GM21381 (cell line): ENCODE results near the gene C5orf34.
"Not testable (repeated sequence)": the region's sequence is repeated elsewhere in the genome, so short reads cannot be mapped to it uniquely, and the experiment has no call there.

Experiments used
- ATAC-seq: cut with Tn5 transposase; IDR thresholded peaks from one replicate; pipeline ENCODE4 v1.9.1; 2021; ENCODE audit warnings: mild to moderate bottlenecking, moderate library complexity; ENCODE audit not compliant: unreplicated experiment

C5orf34 gene

DNA sequence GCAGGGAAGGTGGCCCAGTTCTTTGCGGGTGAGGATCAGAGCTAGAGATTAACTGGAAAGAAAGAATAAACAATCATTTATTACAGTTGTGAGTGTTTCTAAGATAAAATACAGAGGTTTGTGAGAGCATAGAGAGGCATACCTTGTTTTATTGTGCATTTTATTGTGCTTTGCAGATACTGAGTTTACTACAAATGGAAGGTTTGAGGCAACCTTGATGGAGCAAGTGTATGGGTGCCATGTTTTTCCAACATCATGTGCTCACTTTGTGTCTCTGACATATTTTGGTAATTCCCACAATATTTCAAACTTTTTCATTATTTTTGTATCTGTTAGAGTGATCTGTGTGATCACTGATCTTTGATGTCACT, 715 bp upstream of the C5orf34 start:
- no peak for ATAC-seq

DNA sequence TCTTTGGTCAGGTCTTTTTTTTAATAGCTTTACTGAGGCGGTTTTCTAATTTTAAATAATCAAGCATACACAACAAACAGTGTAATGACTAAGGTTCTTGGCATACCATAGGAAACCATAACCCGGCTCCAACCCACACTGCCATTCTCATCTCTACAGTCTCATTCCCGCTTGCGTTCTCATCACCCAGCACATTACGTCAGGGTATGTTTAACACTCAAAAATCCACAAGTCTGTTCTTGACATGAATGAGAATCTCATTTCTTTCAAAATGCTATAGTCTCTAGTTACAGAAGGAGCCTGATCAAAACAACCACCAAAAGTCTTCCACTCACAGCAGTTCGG, 505 bp downstream of the C5orf34 start:
- ATAC-seq, result peak; percentile 20

DNA sequence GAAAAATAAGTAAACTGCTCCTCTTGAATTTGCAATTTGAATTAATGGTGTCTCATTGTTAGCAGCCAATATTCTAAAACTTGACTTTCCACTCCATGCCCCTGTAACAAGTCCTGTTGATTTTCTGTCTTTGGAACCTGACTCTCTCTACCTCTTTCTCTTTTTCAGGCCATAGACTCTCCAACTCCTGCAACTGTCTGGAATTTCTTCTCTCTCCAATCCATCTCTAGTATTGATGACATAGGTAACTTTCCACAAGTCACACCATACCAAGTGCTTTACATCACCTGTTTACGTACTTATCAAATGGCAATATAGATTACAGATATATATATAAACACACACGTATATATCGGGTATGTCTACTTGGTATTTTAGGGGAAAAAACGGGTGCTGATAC, 923 bp downstream of the C5orf34 start:
- ATAC-seq, result no peak

DNA sequence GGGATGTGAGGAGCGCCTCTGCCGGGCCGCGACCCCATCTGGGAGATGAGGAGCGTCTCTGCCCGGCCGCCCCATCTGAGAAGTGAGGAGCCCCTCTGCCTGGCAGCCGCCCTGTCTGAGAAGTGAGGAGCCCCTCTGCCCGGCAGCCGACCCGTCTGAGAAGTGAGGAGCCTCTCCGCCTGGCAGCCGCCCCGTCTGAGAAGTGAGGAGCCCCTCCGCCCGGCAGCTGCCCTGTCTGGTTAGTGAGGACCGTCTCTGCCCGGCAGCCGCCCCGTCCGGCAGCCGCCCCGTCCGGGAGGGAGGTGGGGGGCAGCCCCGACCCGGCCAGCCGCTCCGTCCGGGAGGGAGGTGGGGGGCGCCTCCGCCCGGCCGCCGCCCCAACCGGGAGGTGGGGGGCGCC, 3.9 kb downstream of the C5orf34 start:
- ATAC-seq, result not testable (repeated sequence)

DNA sequence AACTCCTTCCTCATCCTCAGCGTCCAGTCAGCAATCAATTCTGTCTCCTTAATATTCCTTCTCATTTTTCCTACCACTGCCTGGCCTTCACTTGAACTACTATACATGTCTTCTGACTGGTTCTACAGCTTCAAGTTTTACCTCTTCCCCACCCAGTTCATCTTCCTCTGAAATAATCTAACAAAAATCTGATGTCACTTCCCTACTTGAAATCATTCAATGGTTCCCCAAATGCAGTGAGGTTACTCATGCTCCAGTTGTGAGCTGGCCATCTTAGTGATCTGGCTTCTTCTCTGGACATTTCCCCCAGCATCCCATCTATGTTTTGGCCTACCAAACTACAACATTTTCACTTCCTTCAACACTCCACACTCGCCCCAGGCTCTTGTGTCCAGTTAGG, 16.4 kb downstream of the C5orf34 start:
- no peak for ATAC-seq

DNA sequence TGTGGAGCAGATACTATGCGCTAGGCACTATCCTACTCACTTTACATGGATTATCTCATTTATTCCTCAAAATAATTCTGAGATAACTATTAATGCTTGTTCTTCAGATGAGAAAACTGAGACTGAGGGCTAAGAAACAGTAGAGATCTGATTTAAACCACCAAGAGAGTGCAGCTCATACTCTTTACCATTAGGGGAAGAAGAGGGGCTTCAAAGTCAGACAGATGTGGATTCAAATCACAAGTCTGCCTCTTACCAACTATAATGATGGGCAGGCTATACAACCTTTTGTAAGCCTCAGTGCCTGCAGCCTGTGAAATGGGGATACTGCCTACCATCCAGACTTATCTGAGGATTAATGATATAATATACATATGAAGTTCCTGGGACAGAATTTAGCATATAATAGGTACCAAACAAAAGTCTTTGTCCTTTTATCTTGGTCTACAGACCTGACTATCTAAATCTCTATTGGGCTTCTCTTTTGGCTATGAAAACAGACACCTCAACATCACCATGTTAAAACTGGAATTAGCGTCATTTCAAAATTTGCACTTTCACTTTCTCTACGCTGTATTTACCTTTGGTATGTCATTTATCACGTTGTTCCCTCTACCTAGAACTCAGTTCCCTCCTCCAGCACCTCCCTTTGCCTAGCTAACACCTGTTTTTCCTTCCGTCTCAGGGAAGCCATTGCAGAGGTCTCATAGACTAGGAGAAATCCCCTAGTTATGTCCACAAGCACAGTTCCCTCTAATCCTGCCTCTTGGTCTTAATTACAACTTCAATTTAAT, 17.4 kb downstream of the C5orf34 start:
- ATAC-seq, result no peak

DNA sequence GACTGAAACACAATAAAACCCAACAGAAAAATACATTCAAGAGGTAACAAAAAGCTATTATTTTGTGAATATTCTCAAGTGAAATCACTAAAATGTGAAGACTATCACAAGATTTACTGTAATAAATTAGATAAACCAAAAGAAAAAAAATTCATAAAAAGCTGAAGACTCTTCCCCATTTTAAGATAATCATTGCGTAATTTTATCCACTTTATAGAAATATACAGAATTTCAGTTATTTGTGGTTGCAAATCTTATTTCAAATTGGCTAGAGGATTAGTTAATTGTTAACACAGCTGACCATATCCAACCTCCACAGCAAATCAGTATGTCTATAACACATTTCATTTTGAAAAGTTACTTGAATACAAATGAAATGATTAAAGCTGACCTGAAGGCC, 23.6 kb downstream of the C5orf34 start:
- no peak for ATAC-seq

DNA sequence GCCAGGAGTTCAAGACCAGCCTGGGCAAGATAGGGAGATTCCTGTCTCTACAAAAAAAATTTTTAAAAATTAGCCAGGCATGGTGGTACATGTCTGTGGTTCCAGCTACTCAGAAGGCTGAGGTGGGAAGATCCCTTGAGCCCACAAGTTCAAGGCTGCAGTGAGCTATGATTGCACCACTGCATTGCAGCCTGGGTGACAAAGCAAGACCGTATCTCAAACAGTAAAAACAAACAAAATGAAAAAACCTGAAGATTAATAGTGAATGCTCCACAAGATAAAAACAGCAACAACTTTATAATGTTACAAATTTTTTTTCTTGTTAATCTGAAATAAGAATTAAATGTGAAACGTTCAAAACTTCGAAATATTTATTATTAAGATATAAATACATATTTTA, 28.6 kb downstream of the C5orf34 start:
- no peak for ATAC-seq

DNA sequence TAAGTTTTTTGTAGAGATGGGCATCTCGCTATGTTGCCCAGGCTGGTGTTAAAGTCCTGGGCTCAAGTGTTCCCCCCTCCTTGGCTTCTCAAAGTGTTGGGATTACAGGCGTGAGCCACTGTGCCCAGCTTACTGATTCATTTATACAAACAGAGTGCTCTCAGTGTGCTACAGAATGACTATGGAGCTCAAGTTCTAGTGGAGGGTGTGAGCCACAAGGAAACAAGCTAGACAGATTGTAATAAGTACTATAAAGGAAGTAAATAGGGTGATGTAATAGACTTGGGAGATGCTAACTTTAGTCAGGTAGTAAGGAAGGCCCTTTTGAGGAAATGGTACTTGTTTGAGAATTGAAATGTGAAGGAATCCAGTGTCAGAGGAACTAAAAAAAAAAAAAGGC, 29.5 kb downstream of the C5orf34 start:
- no peak for ATAC-seq

DNA sequence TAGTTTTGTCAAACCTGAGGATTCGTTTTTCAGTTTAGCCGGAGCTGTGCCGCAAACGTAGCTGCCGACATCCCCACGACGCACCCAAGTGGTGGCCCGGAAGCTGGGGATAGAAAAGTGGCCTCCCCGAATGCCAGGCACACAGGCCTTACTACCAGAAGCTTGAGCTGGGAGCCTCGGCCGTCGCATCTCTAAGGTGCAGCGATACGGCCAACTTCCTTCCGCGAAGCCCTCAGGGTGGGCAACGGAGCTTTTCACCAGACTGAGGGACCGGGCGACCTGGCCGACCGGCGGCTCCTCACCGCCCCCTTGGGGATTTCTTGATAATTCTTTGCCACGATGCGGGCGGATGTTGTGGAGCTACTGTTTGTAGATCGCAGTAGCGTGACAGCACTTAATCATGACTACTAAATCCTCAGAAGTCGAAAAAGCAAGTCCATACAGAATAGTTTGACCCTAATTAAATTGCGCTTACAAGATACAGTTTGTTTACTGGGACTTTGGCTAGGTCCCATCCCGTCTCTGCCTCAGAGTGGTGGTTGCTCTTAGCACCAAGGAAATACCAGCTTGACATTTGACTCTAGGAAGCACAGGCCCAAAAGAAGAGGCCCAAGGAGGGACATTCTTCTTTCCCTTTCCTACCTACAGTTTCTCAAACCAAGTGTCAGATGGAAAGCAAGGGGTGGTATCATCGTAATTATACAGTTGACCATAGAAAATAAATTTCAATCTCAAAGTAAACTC, 30.7 kb downstream of the C5orf34 start:
- ATAC-seq, result peak; percentile 65

DNA sequence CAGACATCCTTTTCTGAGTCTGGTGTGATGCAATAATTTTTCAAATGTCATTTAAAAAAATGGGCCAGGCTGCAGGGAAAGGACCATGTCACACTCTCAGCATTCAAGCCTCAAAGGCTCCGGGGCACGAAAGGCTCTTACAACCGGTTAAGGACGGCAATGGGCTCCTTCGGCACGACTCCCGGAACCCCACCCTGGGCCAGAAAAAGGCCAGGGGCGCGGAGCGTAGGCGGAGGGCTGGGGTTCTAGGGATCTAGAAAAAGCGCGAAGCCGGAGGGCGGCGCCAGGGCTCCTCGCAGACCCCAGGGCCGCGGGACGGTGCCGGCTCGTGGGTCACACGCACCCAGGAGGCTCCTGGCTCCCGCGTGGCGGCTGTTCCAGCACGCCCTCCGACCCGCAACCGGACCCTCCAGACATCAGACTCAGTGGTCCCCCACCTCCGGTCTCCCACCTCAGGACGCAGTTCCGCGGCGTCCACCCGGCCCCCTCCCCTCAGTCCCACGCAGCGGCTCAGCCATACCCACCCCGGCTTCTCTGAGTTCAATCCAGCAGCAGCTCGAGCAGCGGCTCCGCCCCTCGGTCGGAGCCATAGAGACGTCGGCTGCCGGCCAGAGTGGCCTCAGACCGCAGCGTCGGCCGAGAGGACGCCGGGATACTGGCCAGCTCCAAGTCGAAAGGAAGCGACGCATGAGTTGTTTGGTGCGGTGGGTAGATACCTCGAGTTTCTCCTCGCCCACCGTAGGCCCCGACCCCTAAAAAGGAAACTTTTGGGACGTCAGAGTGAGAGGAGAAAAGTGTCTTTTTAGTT, 31.4 kb downstream of the C5orf34 start, which contains the start of gene TMEM267:
TSS of gene TMEM267 (minus strand) at position 568 of the 808 bp plus-strand sequence. CDS start 29,896 bp downstream, outside the sequence.
- peak; percentile 91 for ATAC-seq

DNA sequence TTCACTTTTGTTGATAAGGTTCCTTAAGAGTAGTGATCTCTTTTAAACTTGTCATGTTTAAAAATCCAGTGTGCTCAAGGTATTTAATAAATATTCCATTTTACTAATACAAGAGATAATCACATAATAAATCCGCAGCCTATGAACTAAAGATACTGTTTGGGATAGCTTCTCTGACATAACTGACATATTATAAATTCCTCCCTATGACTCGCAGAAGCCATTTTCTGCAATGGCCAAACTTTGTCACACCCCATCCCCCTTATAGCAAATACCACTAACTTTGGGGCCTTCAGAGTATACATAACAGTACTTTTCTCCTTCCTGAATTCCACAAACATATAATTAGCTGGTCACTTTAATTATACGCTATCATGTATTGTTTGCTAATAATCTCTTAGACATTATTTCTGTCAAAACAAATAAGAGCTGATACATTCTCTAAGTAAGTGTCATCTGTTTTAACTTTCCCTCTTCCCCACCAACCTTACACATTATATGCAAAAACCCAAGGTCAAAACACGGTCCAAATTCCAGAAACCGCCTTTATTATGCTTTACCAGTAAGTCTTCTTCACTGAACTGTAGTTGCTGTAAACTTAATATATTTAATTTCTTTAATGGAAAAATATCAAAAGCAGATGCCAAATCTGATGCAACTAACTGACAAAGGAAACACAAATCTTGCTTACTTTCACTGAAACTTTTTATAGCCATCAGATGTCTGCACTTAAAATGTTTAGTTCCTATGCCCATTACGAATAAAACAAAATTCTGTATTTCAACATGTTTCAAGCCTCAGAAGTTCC, 32.3 kb downstream of the C5orf34 start:
- ATAC-seq, result no peak

DNA sequence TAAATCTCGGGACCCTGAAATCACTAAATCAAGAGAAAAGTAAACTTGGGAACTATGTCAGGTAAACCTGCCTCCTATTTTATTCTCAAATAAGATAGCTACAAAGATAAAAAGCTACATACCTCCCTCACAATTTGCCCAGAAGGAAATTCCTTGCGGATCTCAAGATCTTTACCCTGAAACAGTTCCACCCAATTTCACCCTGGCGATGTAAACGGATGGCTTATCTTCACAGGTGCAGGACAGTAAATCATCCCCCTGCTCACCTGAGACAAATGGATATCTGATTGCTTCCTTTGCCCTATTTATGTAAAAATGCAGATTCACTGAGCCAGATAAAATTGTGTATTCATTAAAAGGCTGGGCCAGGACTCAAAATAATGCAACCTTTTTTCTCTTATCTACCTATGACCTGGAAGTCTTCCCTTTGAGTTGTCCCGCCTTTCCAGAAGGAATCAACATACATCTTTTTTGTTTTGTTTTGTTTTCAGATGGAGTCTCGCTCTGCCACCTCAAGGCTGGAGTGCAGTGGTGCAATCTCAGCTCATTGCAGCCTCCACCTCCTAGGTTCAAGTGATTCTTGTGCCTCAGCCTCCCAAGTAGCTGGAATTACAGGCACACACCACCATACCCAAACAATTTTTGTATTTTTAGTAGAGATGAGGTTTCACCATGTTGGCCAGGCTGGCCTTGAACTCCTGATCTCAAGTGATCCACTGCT, 45.1 kb downstream of the C5orf34 start:
- no peak for ATAC-seq

DNA sequence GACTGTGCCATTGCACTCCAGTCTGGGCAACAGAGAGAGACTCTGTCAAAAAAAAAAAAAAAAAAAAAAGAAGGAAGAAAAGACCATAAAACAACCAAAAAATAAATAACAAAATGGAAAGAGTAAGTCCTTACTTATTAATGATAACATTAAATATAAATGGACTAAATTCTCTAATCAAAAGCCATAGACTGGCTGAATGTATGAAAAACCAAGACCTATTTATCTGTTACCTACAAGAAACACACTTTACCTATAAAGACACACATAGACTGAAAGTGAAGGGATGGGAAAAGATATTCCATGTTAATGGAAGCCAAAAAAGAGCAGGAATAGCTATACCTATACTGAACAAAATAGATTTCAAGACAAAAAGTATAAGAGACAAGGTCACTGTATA, 47.8 kb downstream of the C5orf34 start:
- no peak for ATAC-seq

DNA sequence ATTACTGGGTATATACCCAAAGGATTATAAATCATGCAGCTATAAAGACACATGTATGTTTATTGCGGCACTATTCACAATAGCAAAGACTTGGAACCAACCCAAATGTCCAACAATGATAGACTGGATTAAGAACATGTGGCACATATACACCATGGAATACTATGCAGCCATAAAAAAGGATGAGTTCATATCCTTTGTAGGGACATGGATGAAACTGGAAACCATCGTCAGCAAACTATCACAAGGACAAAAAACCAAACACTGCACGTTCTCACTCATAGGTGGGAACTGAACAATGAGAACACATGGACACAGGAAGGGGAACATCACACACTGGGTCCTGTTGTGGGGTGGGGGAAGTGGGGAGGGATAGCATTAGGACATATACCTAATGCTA, 49.5 kb downstream of the C5orf34 start:
- ATAC-seq, result not testable (repeated sequence)

DNA sequence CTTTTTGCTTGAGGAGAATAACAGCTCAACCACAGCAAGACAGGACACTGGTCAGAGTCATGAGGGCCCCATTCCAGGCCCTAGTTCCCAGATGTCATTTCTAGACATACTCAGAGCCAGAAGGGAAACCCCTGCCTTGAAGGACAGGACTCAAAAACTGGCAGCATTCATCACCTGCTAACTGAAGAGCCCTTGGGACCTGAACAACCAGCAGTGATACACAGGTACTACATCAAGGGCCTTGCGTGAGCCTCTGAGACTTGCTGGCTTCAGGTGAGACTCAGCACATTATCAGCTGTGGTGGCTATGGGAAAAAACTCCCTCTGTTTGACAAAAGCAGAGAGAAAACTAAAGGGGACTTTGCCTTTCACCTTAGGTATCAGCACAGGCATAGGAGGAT, 53.9 kb downstream of the C5orf34 start:
- ATAC-seq, result no peak

DNA sequence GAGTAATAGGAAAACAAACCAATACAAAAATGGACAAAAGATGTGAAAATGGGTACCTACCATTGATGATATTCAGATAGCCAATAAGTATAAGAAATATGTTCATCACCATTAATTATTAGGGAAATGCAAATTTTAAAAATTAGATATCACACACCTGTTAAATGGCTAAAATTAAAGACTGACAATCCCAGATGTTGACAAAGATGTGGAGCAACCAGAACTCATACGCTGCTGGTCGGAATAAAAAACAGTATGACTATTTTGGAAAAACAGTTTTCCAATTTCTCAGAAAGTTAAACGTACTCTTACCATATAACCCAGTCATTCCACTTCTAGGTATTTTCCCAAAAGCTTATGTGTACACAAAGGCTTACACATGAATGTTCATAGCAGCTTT, 58.4 kb downstream of the C5orf34 start:
- no peak for ATAC-seq

DNA sequence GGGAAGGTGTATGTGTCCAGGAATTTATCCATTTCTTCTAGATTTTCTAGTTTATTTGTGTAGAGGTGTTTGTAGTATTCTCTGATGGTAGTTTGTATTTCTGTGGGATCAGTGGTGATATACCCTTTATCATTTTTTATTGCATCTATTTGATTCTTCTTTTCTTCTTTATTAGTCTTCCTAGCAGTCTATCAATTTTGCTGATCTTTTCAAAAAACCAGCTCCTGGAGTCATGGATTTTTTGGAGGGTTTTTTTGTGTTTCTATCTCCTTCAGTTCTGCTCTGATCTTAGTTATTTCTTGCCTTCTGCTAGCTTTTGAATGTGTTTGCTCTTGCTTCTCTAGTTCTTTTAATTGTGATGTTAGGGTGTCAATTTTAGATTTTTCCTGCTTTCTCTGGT, 73.4 kb downstream of the C5orf34 start:
- not testable (repeated sequence) for ATAC-seq

DNA sequence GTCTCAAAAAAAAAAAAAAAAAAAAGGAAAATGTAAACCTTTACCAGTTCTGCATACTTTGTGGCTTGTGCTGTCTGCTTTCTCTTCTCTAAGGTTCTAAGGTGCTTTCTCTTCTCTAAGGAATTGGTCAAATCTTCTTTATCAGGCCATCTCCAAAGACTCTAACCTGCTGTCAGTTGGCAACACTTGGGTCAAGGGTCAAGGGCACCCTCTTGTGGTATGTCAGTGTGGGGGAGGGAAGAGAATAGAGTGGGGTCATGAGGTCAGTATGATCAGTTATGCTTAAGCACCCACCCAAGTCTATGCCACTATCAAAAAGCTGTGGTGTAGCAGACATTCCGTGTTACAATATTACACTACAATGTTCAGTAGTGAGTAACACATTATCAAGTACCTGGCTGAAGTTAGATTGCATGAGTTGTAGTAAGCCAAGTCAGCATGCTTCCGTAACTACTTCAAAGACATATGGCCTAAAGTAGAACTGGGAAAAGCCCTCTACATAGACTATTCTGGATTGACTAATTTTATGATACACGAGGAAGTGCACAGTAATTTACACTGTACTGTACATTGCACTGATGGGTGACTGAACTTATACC, 77.8 kb downstream of the C5orf34 start:
- no peak for ATAC-seq
